GM12874 (cell line): ENCODE results near the gene CC2D1A.

ENCODE experiments used
- TF ChIP-seq, protein P1 (sequence below): IDR thresholded peaks from 2 replicates; pipeline ENCODE4 v1.5.1; 2011; ENCODE audit warnings: low read depth, mild to moderate bottlenecking, control low read depth, low read length, moderate library complexity; ENCODE audit not compliant: insufficient read depth

The CC2D1A gene

DNA sequence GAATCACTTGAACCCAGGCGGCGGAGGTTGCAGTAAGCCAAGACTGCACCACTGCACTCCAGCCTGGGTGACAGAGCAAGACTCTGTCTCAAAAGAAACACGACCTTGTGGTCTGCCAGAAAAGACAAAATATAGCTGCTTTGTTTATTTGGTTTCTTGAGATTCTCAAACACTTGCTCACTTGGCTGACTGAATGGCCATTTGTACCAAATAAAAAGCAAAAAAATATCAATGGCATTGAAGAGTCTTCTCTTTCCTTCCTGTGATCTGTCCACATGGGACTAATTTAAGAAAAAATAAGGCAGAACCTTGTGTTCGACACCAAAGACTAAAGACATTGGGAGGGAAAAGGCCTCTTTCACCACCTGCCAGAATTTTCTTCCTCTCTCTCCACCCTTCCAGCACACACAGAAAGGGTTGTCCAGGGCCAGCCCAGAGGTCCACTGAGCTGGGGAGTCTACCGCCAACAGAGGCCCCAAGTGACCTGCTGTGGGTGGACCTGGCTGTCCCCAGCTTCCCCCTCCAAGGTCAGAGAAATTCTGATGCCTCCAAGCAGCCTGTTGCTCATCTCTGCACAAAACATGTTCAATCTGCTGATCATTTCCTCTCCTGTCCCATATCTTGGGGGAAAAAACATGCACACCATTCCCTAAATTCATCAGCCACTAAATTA, 6.0 kb upstream of the CC2D1A start:
- TF ChIP-seq, protein P1, sequence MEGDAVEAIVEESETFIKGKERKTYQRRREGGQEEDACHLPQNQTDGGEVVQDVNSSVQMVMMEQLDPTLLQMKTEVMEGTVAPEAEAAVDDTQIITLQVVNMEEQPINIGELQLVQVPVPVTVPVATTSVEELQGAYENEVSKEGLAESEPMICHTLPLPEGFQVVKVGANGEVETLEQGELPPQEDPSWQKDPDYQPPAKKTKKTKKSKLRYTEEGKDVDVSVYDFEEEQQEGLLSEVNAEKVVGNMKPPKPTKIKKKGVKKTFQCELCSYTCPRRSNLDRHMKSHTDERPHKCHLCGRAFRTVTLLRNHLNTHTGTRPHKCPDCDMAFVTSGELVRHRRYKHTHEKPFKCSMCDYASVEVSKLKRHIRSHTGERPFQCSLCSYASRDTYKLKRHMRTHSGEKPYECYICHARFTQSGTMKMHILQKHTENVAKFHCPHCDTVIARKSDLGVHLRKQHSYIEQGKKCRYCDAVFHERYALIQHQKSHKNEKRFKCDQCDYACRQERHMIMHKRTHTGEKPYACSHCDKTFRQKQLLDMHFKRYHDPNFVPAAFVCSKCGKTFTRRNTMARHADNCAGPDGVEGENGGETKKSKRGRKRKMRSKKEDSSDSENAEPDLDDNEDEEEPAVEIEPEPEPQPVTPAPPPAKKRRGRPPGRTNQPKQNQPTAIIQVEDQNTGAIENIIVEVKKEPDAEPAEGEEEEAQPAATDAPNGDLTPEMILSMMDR: no peak

DNA sequence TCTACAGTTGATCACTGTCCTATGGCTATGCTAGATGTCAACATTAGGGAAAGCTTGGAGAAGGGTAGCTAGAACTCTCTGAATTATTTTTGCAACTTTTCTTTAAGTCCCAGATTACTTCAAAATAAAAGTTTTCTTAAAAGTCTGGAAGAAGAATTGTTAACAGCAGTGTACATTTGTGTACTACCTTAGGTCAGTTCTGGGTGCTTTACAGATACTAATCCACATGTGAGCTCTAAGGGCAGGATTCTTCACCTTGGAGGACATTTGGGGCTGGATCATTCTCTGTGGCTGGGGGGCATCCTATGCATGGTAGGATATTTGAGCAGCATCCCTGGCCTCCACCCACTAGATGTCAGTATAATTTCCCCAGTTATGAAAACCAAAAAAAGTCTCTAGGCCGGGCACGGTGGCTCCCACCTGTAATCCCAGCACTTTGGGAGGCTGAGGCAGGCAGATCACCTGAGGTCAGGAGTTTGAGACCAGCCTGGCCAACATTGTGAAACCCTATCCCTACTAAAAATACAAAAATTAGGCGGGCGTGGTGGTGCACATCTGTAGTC, 2.9 kb upstream of the CC2D1A start:
- TF ChIP-seq, protein P1: peak; percentile 43

DNA sequence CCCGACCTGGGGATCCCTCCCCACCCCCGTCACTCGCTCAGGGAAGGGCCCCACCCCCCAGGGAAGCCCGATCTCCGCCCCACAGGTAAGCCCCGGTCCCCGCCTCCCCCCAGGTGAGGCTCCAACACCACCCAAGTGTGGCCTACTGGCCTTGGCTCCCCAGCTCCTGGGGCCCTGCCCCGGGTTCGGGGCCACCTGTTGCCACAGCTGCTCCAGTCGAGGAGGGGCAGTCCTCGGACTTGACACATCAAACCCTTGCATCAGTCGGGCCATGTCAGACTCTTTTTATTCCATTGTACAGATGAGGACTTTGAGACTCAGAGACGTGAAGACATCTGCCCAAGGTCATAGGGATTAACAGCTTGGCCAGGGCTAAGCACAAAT, 512 bp downstream of the CC2D1A start:
- TF ChIP-seq, protein P1: no peak

DNA sequence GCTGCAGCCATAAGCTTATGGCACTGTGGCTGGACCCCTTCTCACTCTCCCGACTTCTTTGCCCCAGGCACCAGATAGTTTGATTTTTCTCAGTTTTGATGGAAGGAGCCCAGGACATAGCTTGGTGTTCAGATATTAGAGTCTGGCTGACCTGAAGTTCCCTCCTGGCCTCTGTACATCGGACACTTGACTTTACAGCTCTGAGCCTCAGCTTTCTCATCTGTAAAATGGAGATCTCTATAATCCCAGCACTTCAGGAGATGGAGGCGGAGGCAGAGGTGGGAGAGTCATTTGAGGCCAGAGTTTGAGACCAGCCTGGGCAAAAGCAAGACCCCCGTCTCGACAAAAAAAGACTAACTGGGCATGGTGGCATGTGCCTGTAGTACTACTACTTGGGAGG, 909 bp downstream of the CC2D1A start:
- TF ChIP-seq, protein P1: no peak

DNA sequence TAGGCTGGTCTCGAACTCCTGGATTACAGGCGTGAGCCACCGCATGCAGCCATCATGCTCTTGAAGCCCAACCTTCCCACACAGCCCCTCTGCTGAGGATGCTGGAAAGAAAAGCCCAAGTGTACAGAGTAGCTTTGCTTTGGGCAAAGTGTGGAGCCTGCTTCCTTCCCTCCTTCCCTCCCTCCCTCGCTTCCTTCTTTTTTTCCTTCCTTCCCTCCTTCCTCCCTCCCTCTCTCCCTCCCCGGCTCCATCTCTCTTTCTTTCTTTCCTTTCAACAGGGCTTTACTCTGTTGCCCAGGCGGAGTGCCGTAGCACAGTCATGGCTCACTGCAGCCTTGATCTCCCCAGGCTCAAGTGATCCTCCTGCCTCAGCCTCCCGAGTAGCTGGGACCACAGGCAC, 2.7 kb downstream of the CC2D1A start:
- TF ChIP-seq, protein P1: no peak

DNA sequence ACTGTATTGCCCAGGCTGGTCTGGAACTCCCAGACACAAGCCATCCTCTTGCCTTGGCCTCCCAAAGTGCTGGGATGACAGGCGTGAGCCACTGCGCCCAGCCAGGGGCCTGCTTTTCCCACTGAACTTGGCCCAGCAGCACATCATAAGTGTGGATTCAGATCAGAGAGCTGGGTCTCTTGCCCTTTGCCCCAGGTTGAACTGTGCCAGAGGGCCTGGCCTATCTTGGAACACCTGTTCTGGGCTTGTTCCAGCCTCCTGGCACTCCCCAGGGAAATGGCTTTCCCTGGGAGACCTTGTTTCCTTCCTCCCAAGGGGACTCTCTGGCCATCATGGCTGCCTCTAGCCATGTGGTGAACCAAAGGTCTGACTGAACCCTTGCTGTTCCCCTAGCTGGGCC, 3.4 kb downstream of the CC2D1A start:
- TF ChIP-seq, protein P1: no peak

DNA sequence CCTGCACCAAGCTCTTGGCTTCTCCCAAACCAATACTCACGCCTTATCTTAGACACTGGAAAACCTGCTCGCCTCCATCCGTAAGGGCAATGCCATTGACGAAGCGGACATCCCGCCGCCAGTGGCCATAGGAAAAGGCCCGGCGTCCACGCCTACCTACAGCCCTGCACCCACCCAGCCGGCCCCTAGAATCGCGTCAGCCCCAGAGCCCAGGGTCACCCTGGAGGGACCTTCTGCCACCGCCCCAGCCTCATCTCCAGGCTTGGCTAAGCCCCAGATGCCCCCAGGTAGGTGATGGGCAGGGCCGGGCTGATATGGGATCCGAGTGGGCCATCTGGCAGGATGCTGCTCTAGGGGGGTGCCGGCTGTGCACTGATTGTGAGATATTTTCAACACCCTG, 7.4 kb downstream of the CC2D1A start:
- TF ChIP-seq, protein P1: no peak
